ENCODE measurements around the gene GRB10. TPM values are rescaled to one million over a fixed set of nuclear protein-coding genes. Genes with fewer than 3 reads are reported as not detected.
A peak's percentile ranks its signal among the peaks of the same experiment; 100 is the strongest.

Gene GRB10
- polyA plus RNA-seq, 1 donor = 19.9 TPM

DNA sequence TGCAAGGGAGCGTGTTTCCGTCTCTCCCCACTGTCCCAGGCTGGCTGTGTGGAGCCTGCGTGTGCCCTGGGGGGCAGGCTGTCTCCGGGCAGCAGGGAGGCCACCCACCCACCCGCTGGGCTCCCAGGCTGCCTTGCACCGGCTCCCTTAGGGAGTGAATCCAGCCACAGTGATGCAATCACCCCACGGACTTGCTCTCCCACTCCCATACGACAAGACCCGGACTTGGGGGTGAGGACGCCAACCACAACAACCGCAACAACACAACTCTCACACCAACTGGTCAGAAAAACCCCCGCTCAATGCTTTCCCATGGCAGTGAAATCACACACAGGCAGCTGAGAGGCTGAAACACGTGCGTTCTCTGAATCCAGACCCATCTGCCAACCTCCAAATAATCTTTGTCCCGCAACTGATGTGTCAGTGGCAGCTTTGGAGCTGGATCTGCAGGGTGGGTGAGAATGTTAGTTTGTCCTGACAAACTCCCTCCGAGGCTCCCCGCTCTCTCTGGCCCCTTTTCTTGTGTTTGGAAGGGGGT is 154.8 kb downstream of the GRB10 start:
- Histone ChIP-seq H3K4me3 (ENCODE audit: low read length) (no peak overlapping the region), H3K4me1 (ENCODE audit: control insufficient read depth, insufficient read depth, low read length) (peaks cover 7% of the 10 kb centered on the region), H3K27me3 (ENCODE audit: control insufficient read depth, insufficient read depth, low read length) (no peaks in the 10 kb centered on the region), H3K27ac (ENCODE audit: low read length) (no peak overlapping the region), H3K36me3 (ENCODE audit: control insufficient read depth, insufficient read depth, low read length) (peaks cover 4% of the 10 kb centered on the region), H3K9me3 (ENCODE audit: control insufficient read depth, low read depth, low read length) (no peaks in the 10 kb centered on the region)
- no peak for DNase-seq
- no CpG with 5 or more reads among the region's 17 CpGs for WGBS (ENCODE audit: insufficient coverage, low lambda C conversion rate)

DNA sequence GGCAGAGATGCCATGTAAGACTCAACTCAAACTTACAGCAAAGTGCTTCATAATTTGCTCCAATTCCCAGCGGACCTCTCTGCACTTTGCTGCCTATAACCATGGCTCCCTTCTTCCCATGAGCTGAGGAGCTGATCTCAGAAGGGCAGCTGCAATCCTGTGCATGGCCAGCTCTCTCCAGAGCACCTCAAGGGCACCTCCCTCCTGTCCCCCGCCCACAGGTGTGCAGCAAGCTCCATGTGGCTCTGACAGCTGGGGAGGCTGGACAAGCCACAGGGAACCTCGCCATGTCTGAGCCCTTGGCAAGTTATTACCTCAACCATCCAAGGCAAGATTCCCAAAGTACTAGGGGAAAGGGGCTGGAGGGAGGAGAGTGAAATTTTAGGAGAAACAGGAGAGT is 156.4 kb downstream of the GRB10 start:
- WGBS (ENCODE audit: insufficient coverage, low lambda C conversion rate) = no CpG with 5 or more reads among the region's 3 CpGs
- H3K27me3 ChIP-seq (ENCODE audit: control insufficient read depth, insufficient read depth, low read length) = no peaks in the 10 kb centered on the region
- no peak overlapping the region for H3K27ac ChIP-seq (ENCODE audit: low read length)
- no peaks in the 10 kb centered on the region for H3K4me1 ChIP-seq (ENCODE audit: control insufficient read depth, insufficient read depth, low read length)
- no peaks in the 10 kb centered on the region for H3K9me3 ChIP-seq (ENCODE audit: control insufficient read depth, low read depth, low read length)
- no peak overlapping the region for H3K4me3 ChIP-seq (ENCODE audit: low read length)
- no peak for DNase-seq
- peaks cover 4% of the 10 kb centered on the region for H3K36me3 ChIP-seq (ENCODE audit: control insufficient read depth, insufficient read depth, low read length)

DNA sequence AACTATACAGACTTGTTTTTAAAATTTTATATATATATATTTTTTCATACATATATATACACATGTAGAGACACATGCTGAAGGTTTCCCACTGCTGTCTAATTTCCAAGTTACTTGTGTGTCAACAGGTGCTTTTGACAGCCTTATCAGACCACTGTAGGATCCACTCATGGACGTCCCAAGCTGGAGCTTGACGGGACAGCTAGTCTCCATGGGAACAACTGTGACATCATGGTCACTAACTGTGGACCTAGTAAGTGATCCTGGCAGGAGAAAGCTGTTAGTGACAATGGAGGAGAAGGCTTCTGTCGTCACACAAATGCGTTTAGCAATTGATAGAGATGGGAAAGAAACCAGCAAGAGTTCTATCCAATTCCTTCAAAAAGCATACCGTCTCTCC is 157.3 kb downstream of the GRB10 start:
- Histone ChIP-seq H3K36me3 (ENCODE audit: control insufficient read depth, insufficient read depth, low read length) (peaks cover 4% of the 10 kb centered on the region), H3K27me3 (ENCODE audit: control insufficient read depth, insufficient read depth, low read length) (no peaks in the 10 kb centered on the region), H3K27ac (ENCODE audit: low read length) (no peak overlapping the region), H3K4me3 (ENCODE audit: low read length) (no peak overlapping the region), H3K9me3 (ENCODE audit: control insufficient read depth, low read depth, low read length) (no peaks in the 10 kb centered on the region), H3K4me1 (ENCODE audit: control insufficient read depth, insufficient read depth, low read length) (no peaks in the 10 kb centered on the region)
- 100% methylated on average over 1 of the region's 5 CpGs for WGBS (ENCODE audit: insufficient coverage, low lambda C conversion rate)
- DNase-seq = no peak

DNA sequence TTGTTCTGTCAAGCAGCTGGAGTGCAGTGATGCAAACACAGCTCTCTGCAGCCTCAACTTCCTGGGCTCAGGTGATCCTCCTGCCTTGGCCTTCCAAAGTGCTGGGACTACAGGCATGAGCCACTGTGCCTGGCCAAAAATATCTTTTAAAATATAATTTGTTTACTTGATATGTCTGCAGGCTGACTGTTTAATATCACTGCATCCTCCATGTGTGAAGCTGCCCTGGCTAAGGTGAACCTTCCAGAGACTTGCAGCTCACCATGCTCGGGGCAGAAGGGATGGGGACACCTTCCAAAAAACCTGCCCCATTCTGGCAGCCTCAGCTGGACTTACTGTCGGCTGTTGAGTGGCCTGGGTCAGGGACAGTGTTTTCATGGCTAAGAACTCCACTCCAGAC is 159.9 kb downstream of the GRB10 start:
- Histone ChIP-seq H3K4me1 (ENCODE audit: control insufficient read depth, insufficient read depth, low read length) (no peaks in the 10 kb centered on the region), H3K4me3 (ENCODE audit: low read length) (no peak overlapping the region), H3K9me3 (ENCODE audit: control insufficient read depth, low read depth, low read length) (no peaks in the 10 kb centered on the region), H3K27me3 (ENCODE audit: control insufficient read depth, insufficient read depth, low read length) (no peaks in the 10 kb centered on the region), H3K27ac (ENCODE audit: low read length) (no peak overlapping the region), H3K36me3 (ENCODE audit: control insufficient read depth, insufficient read depth, low read length) (peaks cover 4% of the 10 kb centered on the region)
- no CpG with 5 or more reads among the region's 2 CpGs for WGBS (ENCODE audit: insufficient coverage, low lambda C conversion rate)
- no peak for DNase-seq

DNA sequence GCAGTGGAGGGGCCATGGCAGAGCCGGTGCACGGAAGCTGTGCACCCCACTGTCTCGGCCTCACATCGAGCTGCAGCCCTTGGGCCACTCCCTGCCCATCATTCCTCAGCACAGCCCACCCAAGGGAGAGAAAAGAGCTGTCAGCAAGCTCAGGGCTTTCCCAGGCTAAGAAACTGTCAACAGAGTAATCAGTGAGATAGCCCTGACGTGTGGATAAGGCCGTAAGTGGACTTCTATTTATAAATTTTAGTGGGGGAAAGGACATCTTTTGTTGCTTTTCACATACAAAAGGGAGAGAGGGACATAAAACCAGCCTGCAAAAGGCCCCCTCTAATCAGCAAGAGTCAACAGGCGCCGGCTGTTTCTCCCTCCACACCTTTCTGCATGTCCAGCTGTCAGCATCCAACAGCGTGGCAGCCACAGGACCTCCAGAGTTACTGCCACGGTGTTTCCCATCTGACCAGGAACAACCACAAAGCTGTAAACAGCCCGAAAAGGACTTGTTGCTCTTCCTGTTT is 160.7 kb downstream of the GRB10 start:
- Histone ChIP-seq H3K9me3 (ENCODE audit: control insufficient read depth, low read depth, low read length) (no peaks in the 10 kb centered on the region), H3K27me3 (ENCODE audit: control insufficient read depth, insufficient read depth, low read length) (no peaks in the 10 kb centered on the region), H3K27ac (ENCODE audit: low read length) (no peak overlapping the region), H3K36me3 (ENCODE audit: control insufficient read depth, insufficient read depth, low read length) (peaks cover 7% of the 10 kb centered on the region), H3K4me1 (ENCODE audit: control insufficient read depth, insufficient read depth, low read length) (no peaks in the 10 kb centered on the region), H3K4me3 (ENCODE audit: low read length) (no peak overlapping the region)
- no peak for DNase-seq
- WGBS (ENCODE audit: insufficient coverage, low lambda C conversion rate) = no CpG with 5 or more reads among the region's 11 CpGs

DNA sequence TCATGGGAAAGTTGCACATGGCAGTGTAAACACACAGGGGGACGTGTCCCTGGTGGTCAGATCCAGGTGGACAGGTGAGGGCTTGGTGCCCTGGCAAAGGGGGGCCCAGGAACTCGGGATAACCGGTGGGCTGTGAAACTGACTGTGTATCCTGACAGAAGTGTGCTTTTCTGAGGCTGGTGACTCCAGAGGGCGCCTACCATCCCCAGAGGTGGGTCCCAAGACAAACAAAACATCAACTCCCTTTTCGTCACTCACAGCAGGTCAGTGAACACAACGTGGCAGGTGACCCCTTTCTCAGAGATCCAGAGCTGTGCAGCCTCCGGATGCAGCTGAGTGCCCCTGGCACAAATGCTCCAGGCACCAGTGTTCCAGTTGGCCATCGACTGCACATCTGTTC is 161.5 kb downstream of the GRB10 start:
- no peak overlapping the region for H3K27ac ChIP-seq (ENCODE audit: low read length)

DNA sequence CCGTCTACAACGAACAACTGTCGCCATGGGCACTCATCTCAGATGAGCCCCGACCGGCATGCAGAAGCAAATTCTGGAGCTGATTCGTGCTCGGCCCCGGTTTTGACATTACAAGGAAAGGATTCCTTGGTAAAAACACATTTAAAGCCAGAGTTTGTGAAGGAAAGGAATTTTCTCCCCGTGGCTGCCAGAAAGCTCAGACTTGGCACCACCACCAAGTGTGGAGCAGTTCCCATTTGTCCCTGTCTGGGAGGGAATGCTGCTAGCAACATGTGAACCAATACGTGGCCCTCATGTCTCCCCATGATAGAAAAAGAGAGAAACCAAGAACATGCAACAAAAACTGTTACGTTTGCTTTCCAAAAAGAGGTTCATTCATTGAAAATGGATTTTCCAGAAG is 162.3 kb downstream of the GRB10 start:
- peaks cover 10% of the 10 kb centered on the region for H3K4me1 ChIP-seq (ENCODE audit: control insufficient read depth, insufficient read depth, low read length)
- H3K27ac ChIP-seq (ENCODE audit: low read length) = no peak overlapping the region
- H3K36me3 ChIP-seq (ENCODE audit: control insufficient read depth, insufficient read depth, low read length) = peaks cover 3% of the 10 kb centered on the region
- no peaks in the 10 kb centered on the region for H3K27me3 ChIP-seq (ENCODE audit: control insufficient read depth, insufficient read depth, low read length)
- DNase-seq = no peak
- no peak overlapping the region for H3K4me3 ChIP-seq (ENCODE audit: low read length)
- 93% methylated on average over 2 of the region's 11 CpGs for WGBS (ENCODE audit: insufficient coverage, low lambda C conversion rate)
- H3K9me3 ChIP-seq (ENCODE audit: control insufficient read depth, low read depth, low read length) = no peaks in the 10 kb centered on the region

More for the DNA sequence above, 161.5 kb downstream of the GRB10 start:
- WGBS (ENCODE audit: insufficient coverage, low lambda C conversion rate) = 89% methylated on average over 1 of the region's 8 CpGs
- Histone ChIP-seq H3K4me3 (ENCODE audit: low read length) (no peak overlapping the region), H3K9me3 (ENCODE audit: control insufficient read depth, low read depth, low read length) (no peaks in the 10 kb centered on the region), H3K4me1 (ENCODE audit: control insufficient read depth, insufficient read depth, low read length) (peaks cover 3% of the 10 kb centered on the region), H3K36me3 (ENCODE audit: control insufficient read depth, insufficient read depth, low read length) (peaks cover 3% of the 10 kb centered on the region), H3K27me3 (ENCODE audit: control insufficient read depth, insufficient read depth, low read length) (no peaks in the 10 kb centered on the region)
- DNase-seq = no peak

DNA sequence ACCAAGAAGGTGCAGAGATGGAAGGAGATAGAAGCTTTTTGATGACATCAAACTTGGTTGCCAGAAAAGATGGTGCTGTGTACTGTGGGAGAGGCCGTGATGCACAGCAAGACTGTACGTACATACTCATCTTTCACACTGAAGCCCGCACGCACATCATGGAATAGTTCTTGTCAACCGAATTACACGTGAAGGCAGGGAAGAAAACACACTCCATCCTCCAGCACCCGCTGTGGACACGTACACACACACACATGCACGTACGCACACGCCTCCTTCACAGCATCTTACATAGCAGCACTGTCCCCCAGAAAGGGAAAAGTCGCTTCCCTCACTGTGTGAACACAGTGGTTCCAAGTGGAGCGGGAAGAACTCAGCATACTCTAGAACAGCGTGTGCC is 163.0 kb downstream of the GRB10 start:
- no peak for DNase-seq
- Histone ChIP-seq H3K27ac (ENCODE audit: low read length) (no peak overlapping the region), H3K27me3 (ENCODE audit: control insufficient read depth, insufficient read depth, low read length) (no peaks in the 10 kb centered on the region), H3K4me3 (ENCODE audit: low read length) (no peak overlapping the region), H3K4me1 (ENCODE audit: control insufficient read depth, insufficient read depth, low read length) (peaks cover 15% of the 10 kb centered on the region), H3K9me3 (ENCODE audit: control insufficient read depth, low read depth, low read length) (no peaks in the 10 kb centered on the region), H3K36me3 (ENCODE audit: control insufficient read depth, insufficient read depth, low read length) (peaks cover 3% of the 10 kb centered on the region)
- WGBS (ENCODE audit: insufficient coverage, low lambda C conversion rate) = no CpG with 5 or more reads among the region's 14 CpGs

DNA sequence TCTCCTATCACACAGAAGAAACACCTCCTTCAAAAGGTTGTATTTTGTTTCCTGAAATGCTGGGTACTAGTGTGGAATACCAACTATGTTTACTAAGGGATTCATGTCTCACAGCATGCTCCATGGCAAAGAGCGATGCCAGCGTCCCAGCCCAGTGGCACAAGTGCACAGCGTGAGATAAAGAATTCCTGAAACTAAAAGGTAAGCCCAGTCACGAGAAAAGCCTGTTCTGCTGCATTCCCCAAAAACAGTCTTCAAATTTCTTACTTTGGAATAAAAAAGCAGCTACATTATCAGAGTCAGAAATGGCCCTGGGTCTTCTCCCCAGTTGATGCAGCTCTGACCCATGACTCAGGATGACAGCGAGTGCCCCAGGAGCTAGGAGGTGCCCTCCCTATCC is 164.4 kb downstream of the GRB10 start:
- no peaks in the 10 kb centered on the region for H3K9me3 ChIP-seq (ENCODE audit: control insufficient read depth, low read depth, low read length)
- WGBS (ENCODE audit: insufficient coverage, low lambda C conversion rate) = no CpG with 5 or more reads among the region's 5 CpGs
- no peak overlapping the region for H3K27ac ChIP-seq (ENCODE audit: low read length)
- H3K4me1 ChIP-seq (ENCODE audit: control insufficient read depth, insufficient read depth, low read length) = peaks cover 29% of the 10 kb centered on the region
- H3K27me3 ChIP-seq (ENCODE audit: control insufficient read depth, insufficient read depth, low read length) = no peaks in the 10 kb centered on the region
- no peak overlapping the region for H3K4me3 ChIP-seq (ENCODE audit: low read length)
- no peak for DNase-seq
- H3K36me3 ChIP-seq (ENCODE audit: control insufficient read depth, insufficient read depth, low read length) = peaks cover 3% of the 10 kb centered on the region

DNA sequence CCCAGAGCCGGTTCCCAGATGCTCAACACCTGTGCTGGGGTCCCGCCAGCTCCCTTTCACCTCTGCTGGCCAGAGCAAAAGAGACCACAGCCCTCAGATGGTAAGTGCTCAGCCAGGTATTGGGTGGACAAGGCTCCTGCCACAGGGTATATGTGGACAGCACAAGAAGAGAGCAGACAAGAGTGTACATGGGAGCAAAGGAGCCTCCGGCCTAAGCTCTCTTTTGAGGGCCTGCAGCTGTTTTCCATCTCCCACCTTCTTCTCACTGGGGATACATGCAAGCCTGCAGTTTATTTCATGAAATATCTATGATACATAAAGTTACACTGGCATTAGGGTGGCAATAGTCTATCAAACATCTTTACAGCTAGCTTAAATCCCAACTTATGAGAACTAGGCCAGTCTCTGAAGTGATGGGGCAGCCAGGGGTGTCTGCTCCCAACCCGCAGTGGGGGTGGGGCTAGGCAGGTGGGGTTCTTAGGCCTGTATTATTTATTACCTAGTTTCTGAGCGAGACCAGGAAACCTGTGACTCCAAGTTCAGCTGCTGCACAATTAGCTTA is 167.1 kb downstream of the GRB10 start:
- Histone ChIP-seq H3K36me3 (ENCODE audit: control insufficient read depth, insufficient read depth, low read length) (peaks cover 6% of the 10 kb centered on the region), H3K4me1 (ENCODE audit: control insufficient read depth, insufficient read depth, low read length) (peaks cover 33% of the 10 kb centered on the region), H3K27me3 (ENCODE audit: control insufficient read depth, insufficient read depth, low read length) (no peaks in the 10 kb centered on the region), H3K4me3 (ENCODE audit: low read length) (no peak overlapping the region), H3K27ac (ENCODE audit: low read length) (peak overlapping the region; percentile 58), H3K9me3 (ENCODE audit: control insufficient read depth, low read depth, low read length) (no peaks in the 10 kb centered on the region)
- DNase-seq = peak in 1 of 2 donors; percentile 70
- WGBS (ENCODE audit: insufficient coverage, low lambda C conversion rate) = no CpG with 5 or more reads among the region's 5 CpGs
